Brain microvascular endothelial cell (primary cell): ENCODE data around the gene NPM3.
"Not testable (repeated sequence)": the region's sequence is repeated elsewhere in the genome, so short reads cannot be mapped to it uniquely, and the experiment has no call there.

Experiments used
- DNase-seq: peaks from one replicate; pipeline ENCODE4 v3.0.0-alpha.2; 2020
- H3K27ac ChIP-seq: fragments of 250-450 bp; sonication (Bioruptor Pico); 2 replicates; pipeline ENCODE4 v1.5.1; 2020; ENCODE audit warnings: mild to moderate bottlenecking, moderate library complexity
- H3K27me3 ChIP-seq: fragments of 250-450 bp; sonication (Bioruptor Pico); replicated peaks from 2 replicates; pipeline ENCODE4 v1.5.1; 2020; ENCODE audit warnings: mild to moderate bottlenecking
- H3K36me3 ChIP-seq: fragments of 250-450 bp; sonication (Bioruptor Pico); replicated peaks from 2 replicates; pipeline ENCODE4 v1.5.1; 2020; ENCODE audit warnings: mild to moderate bottlenecking
- H3K4me3 ChIP-seq: 2 replicates; pipeline ENCODE4 v1.5.1; 2011; ENCODE audit warnings: low read depth, mild to moderate bottlenecking, control low read depth, low read length, moderate library complexity
- CTCF ChIP-seq: IDR thresholded peaks from 2 replicates; pipeline ENCODE4 v1.5.1; 2011; ENCODE audit warnings: low read depth, mild to moderate bottlenecking, moderate library complexity, low read length, control low read depth, inconsistent platforms; ENCODE audit errors: missing control alignments
- in situ Hi-C: cut with HindIII; loops from 2 replicates; pipeline ENCODE4 v1.10.0; 2017; ENCODE audit warnings: low sequenced_read_pairs, low pct_ligation_motif_present

Gene NPM3

GRCh38 chr10:101812606-101813005, 29.4 kb upstream of the NPM3 start:
- H3K27ac ChIP-seq: no peak overlapping the region
- no peak for TF ChIP-seq CTCF
- H3K36me3 ChIP-seq: peaks cover 42% of the 10 kb centered on the region
- H3K27me3 ChIP-seq: no peaks in the 10 kb centered on the region
- no peak overlapping the region for H3K4me3 ChIP-seq
- DNase-seq: no peak
- in situ Hi-C loops: no loop called here

GRCh38 chr10:101807158-101807557, 23.9 kb upstream of the NPM3 start:
- in situ Hi-C loops: no loop called here
- Histone ChIP-seq H3K27ac (no peak overlapping the region), H3K4me3 (no peak overlapping the region), H3K27me3 (no peaks in the 10 kb centered on the region), H3K36me3 (peaks cover 70% of the 10 kb centered on the region)
- DNase-seq: no peak
- no peak for TF ChIP-seq CTCF

- TF ChIP-seq CTCF: no peak
- Histone ChIP-seq H3K4me3 (no peak overlapping the region), H3K27me3 (no peaks in the 10 kb centered on the region), H3K27ac (no peak overlapping the region), H3K36me3 (peaks cover 80% of the 10 kb centered on the region)
- in situ Hi-C loops: no loop called here
- DNase-seq: no peak
Measured at GRCh38 chr10:101803511-101803910, 20.3 kb upstream of the NPM3 start.

GRCh38 chr10:101797403-101798059, 14.3 kb upstream of the NPM3 start:
- no peaks in the 10 kb centered on the region for H3K27me3 ChIP-seq
- no peak for DNase-seq
- peaks cover 97% of the 10 kb centered on the region for H3K36me3 ChIP-seq
- TF ChIP-seq CTCF: no peak
- no peak overlapping the region for H3K4me3 ChIP-seq
- in situ Hi-C loops: no loop called here
- no peak overlapping the region for H3K27ac ChIP-seq

- H3K27me3 ChIP-seq: no peaks in the 10 kb centered on the region
- H3K36me3 ChIP-seq: peaks cover 93% of the 10 kb centered on the region
- TF ChIP-seq CTCF: no peak
Measured at GRCh38 chr10:101793526-101793925, 10.3 kb upstream of the NPM3 start.

GRCh38 chr10:101789686-101790085, 6.4 kb upstream of the NPM3 start:
- Histone ChIP-seq H3K36me3 (peaks cover 91% of the 10 kb centered on the region), H3K27me3 (no peaks in the 10 kb centered on the region), H3K4me3 (no peak overlapping the region), H3K27ac (no peak overlapping the region)
- no peak for DNase-seq
- in situ Hi-C loops: no loop called here
- TF ChIP-seq CTCF: no peak

More at GRCh38 chr10:101793526-101793925, 10.3 kb upstream of the NPM3 start:
- H3K27ac ChIP-seq: no peak overlapping the region
- in situ Hi-C loops: no loop called here
- no peak overlapping the region for H3K4me3 ChIP-seq
- no peak for DNase-seq

GRCh38 chr10:101789231-101789630, 6.0 kb upstream of the NPM3 start:
- H3K4me3 ChIP-seq, H3K27me3 ChIP-seq, DNase-seq, H3K27ac ChIP-seq, in situ Hi-C loops: not testable (repeated sequence)
- peaks cover 91% of the 10 kb centered on the region for H3K36me3 ChIP-seq
